Transverse colon (tissue), 4 donors: ENCODE results near the gene CDK14. TPM values are rescaled to one million over a fixed set of nuclear protein-coding genes. Genes with fewer than 3 reads are reported as not detected.

ENCODE experiments used
- DNase-seq: peaks from one replicate; pipeline ENCODE4 v3.0.0-alpha.2; 2019
- H3K27ac ChIP-seq, 4 donors: fragments of 200-600 bp; sonication (generic); 2 replicates each; pipeline ENCODE4 v1.5.1; 2016 to 2018; ENCODE audit warnings: inconsistent platforms in 4 of 4
- H3K27me3 ChIP-seq: fragments of 200-600 bp; sonication (generic); 2 replicates; pipeline ENCODE4 v1.5.1; 2017; ENCODE audit warnings: inconsistent platforms
- H3K36me3 ChIP-seq, 4 donors: fragments of 200-600 bp; sonication (generic); 2 replicates each; pipeline ENCODE4 v1.5.1; 2017 to 2019; ENCODE audit warnings: inconsistent platforms in 4 of 4
- H3K4me1 ChIP-seq, 4 donors: fragments of 200-600 bp; sonication (generic); 2 replicates each; pipeline ENCODE4 v1.5.1; 2017 to 2020; ENCODE audit warnings: inconsistent platforms in 4 of 4
- H3K4me3 ChIP-seq, 4 donors: fragments of 200-600 bp; sonication (generic); 1 replicate in 1 of 4; 2 replicates in 3 of 4; pipeline versions ENCODE4 v1.5.1 to v1.6.1; 2017 to 2019; ENCODE audit warnings: inconsistent platforms in 4 of 4
- H3K9me3 ChIP-seq, 2 donors: fragments of 200-600 bp; sonication (generic); 2 replicates each; pipeline ENCODE4 v1.5.1; 2017 to 2019; ENCODE audit warnings: inconsistent platforms in 2 of 2
- EP300 ChIP-seq: sonication (generic); formaldehyde crosslinking; IDR thresholded peaks from one replicate; pipeline ENCODE4 v1.6.1; 2017; ENCODE audit warnings: antibody characterized with exemption, low read depth
- POLR2A ChIP-seq: fragments of 450-650 bp; IDR thresholded peaks from one replicate; pipeline ENCODE4 v1.6.1; 2016; ENCODE audit warnings: antibody characterized with exemption, mild to moderate bottlenecking, moderate library complexity
- POLR2AphosphoS5 ChIP-seq, 3 donors: sonication (generic); formaldehyde crosslinking; IDR thresholded peaks; one replicate each; pipeline ENCODE4 v1.6.1; 2016; ENCODE audit warnings: antibody characterized with exemption in 3 of 3
- WGBS, 2 donors: methylation state at CpG; one replicate each; pipeline ENCODE4 v1.1.5; 2018; ENCODE audit warnings: low coverage in 1 of 2; 5-methylcytosine and 5-hydroxymethylcytosine counted together
- in situ Hi-C, 4 donors: fragments of 200-750 bp; cut with MboI; loops; one replicate each; pipeline versions ENCODE4 v1.15.0 to v1.15.1; 2017; ENCODE audit warnings: low sequenced_read_pairs in 3 of 4, low pct_ligation_motif_present in 1 of 4, low pct_unique_long_range_greater_than_20kb in 1 of 4
- intact Hi-C: fragments of 100-400 bp; cut with DNase I; formaldehyde crosslinking; loops from one replicate; pipeline ENCODE4 v1.15.1; 2023; ENCODE audit warnings: low total_unique reads
- total RNA-seq, 4 donors: library from RNA; depleted of rRNA; stranded (reverse); fragments of >200 nt; gene quantifications; one replicate each; pipeline ENCODE4 v1.1.0, GENCODE V29; 2016
- TF ChIP-seq, protein P1 (sequence below), 5 experiments: fragments of 200-600 bp in 3 of 5; fragments of 450-650 bp in 2 of 5; sonication (generic) in 3 of 5; IDR thresholded peaks; 1 replicate in 2 of 5; 2 replicates in 3 of 5; pipeline ENCODE4 v1.5.1; 2016 to 2017; ENCODE audit warnings: antibody characterized with exemption in 5 of 5, inconsistent platforms in 3 of 5, mild to moderate bottlenecking in 2 of 5, moderate library complexity in 1 of 5

CDK14 gene
- total RNA-seq, 4 donors from 2014 or later: 0.40 to 15.4 (median 4.8) TPM

DNA sequence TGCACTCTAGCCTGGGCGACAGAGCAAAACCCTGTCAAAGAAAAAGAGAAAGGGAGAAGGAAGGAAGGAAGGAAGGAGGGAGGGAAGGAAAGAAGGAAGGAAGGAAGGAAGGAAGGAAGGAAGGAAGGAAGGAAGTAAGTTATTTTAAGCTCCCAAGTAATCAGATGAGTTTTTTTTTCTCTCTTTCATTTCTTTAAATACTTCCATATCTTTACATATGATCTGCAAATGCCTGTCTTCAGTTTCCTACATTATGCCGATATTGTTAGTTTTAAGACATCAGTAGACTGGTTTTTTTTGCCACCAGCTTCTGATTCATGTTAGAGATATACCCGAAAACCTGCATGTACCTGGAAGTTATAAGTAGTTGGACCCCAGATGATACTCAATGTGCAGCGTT, 495.5 kb downstream of the CDK14 start:
- 88 to 95% methylated on average over 4 of the region's 4 CpGs for WGBS, 2 donors
- no peaks in the 10 kb centered on the region for H3K36me3 ChIP-seq
- no peak for DNase-seq
- H3K4me3 ChIP-seq: no peak overlapping the region
- intact Hi-C loops (no loop called here), in situ Hi-C loops (loop anchor here in 2 of 4 donors (25.0 kb wide), 2 partner anchors 546 to 696 kb away; no protein-coding TSS in a partner anchor)
- no peak overlapping the region for H3K27ac ChIP-seq
- H3K9me3 ChIP-seq: no peaks in the 10 kb centered on the region
- no peaks in the 10 kb centered on the region for H3K4me1 ChIP-seq
- no peaks in the 10 kb centered on the region for H3K27me3 ChIP-seq
- no peak for TF ChIP-seq EP300
- TF ChIP-seq POLR2AphosphoS5 (IDR thresholded peaks at IDR 0.05): no peak
- TF ChIP-seq POLR2A: no peak
- TF ChIP-seq, protein P1, sequence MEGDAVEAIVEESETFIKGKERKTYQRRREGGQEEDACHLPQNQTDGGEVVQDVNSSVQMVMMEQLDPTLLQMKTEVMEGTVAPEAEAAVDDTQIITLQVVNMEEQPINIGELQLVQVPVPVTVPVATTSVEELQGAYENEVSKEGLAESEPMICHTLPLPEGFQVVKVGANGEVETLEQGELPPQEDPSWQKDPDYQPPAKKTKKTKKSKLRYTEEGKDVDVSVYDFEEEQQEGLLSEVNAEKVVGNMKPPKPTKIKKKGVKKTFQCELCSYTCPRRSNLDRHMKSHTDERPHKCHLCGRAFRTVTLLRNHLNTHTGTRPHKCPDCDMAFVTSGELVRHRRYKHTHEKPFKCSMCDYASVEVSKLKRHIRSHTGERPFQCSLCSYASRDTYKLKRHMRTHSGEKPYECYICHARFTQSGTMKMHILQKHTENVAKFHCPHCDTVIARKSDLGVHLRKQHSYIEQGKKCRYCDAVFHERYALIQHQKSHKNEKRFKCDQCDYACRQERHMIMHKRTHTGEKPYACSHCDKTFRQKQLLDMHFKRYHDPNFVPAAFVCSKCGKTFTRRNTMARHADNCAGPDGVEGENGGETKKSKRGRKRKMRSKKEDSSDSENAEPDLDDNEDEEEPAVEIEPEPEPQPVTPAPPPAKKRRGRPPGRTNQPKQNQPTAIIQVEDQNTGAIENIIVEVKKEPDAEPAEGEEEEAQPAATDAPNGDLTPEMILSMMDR (IDR thresholded peaks at IDR 0.05): no peak

DNA sequence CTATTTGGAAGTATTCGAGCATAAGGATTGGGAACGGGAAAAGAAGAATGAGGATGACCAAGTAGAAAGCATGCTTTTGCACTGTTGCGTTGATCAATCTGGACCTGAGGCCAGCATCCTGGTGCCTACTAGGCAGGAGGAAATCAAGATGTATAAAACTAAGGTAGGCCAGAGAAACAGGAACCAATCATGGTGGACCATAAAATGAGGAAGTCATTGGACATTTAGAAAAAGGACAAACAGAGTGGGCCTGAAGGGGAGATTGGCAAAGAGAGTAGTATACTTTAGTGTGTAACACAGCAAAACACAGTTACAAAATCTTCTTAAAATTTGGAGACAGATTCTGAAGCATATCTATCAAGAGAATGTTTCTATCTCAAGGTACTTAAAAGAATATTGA, 497.1 kb downstream of the CDK14 start:
- in situ Hi-C loops (loop anchor here in 2 of 4 donors (25.0 kb wide), 2 partner anchors 544 to 694 kb away; no protein-coding TSS in a partner anchor), intact Hi-C loops (no loop called here)
- H3K27me3 ChIP-seq: no peaks in the 10 kb centered on the region
- 97 to 100% methylated on average over 2 to 3 of the region's 3 CpGs for WGBS, 2 donors
- no peak for TF ChIP-seq EP300
- TF ChIP-seq, protein P1 (IDR thresholded peaks at IDR 0.05): no peak
- no peak for TF ChIP-seq POLR2A
- no peak for TF ChIP-seq POLR2AphosphoS5 (IDR thresholded peaks at IDR 0.05)
- H3K4me3 ChIP-seq: no peak overlapping the region
- H3K9me3 ChIP-seq: no peaks in the 10 kb centered on the region
- H3K27ac ChIP-seq: no peak overlapping the region
- H3K36me3 ChIP-seq: no peaks in the 10 kb centered on the region
- no peaks in the 10 kb centered on the region for H3K4me1 ChIP-seq
- DNase-seq: no peak

DNA sequence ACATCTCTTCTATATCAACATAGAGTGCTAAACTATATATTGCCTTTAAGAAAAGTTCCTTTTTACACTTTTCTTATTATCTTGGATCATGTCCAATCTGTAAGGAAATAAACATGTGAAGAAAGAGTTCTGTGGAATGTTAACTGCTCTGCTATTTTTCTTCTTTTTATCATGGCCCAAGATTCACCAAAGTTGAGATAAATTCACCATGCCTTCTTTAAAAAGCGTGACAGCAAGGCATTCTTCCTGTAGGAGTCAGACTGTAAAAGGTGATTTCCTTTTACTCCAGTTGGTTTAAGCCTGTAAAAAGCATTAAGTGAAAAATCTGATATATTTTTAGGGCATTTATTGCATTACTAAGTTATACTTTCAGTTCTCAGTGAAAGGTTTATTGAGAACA, 502.4 kb downstream of the CDK14 start:
- Histone ChIP-seq H3K4me1 (no peaks in the 10 kb centered on the region), H3K36me3 (no peaks in the 10 kb centered on the region), H3K27me3 (no peaks in the 10 kb centered on the region), H3K27ac (no peak overlapping the region), H3K4me3 (no peak overlapping the region), H3K9me3 (no peaks in the 10 kb centered on the region)
- intact Hi-C loops: no loop called here
- in situ Hi-C loops: loop anchor here in 2 of 4 donors (25.0 kb wide), 2 partner anchors 539 to 689 kb away; no protein-coding TSS in a partner anchor
- WGBS, 2 donors: 75 to 95% methylated on average over 1 of the region's 1 CpG
- DNase-seq: no peak
- no peak for TF ChIP-seq EP300
- no peak for TF ChIP-seq POLR2AphosphoS5 (IDR thresholded peaks at IDR 0.05)
- no peak for TF ChIP-seq POLR2A

DNA sequence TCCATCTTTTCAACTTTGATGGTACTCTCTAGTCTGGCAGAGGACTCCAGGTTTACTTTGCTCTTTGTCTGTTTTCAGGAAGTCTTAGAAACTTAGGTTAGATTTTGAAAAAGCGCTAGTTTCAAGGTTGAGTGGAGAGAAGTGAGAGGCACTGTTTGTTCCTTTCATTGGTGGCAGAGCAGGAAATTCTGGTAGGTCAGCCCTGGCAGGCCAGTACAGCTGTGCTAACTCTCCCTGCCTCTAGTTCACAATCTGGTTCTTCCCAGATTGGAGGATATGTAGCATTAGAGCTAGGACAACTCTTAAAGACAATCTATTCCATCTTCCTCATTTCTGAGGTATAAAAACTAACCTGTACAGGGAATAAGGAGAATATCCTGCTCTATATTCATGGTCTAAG, 507.2 kb downstream of the CDK14 start:
- in situ Hi-C loops (no loop called here), intact Hi-C loops (no loop called here)
- Histone ChIP-seq H3K4me3 (no peak overlapping the region), H3K27me3 (no peaks in the 10 kb centered on the region), H3K27ac (no peak overlapping the region), H3K9me3 (no peaks in the 10 kb centered on the region), H3K4me1 (no peaks in the 10 kb centered on the region), H3K36me3 (no peaks in the 10 kb centered on the region)
- 75 to 100% methylated on average over 1 of the region's 1 CpG for WGBS, 2 donors
- TF ChIP-seq, protein P1 (IDR thresholded peaks at IDR 0.05): no peak
- TF ChIP-seq POLR2A: no peak
- DNase-seq: no peak

DNA sequence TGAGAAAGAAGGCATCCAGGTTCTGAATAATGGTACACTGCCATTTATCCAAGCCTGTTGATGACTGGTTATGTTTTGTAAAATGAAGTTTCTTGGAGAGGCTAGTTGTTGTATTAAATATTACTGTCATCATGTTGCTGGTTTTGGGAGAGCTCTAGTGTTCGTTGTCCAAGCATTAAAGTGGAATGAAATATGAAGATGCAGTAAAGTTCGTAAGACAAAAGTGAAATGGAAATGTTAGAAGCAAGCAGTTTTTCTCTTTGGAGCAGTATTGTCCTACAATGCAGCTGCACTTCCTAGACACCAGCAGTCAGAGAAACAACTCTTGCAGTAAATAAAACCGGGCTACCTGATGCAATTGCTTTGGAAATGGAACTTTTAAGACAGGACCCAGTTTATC, 511.3 kb downstream of the CDK14 start:
- WGBS, 2 donors: 65 to 80% methylated on average over 3 of the region's 3 CpGs
- Histone ChIP-seq H3K36me3 (no peaks in the 10 kb centered on the region), H3K4me3 (no peak overlapping the region), H3K27me3 (no peaks in the 10 kb centered on the region), H3K4me1 (no peaks in the 10 kb centered on the region), H3K27ac (no peak overlapping the region), H3K9me3 (no peaks in the 10 kb centered on the region)
- DNase-seq: no peak
- intact Hi-C loops: no loop called here
- TF ChIP-seq POLR2A (no peak), POLR2AphosphoS5 (IDR thresholded peaks at IDR 0.05) (no peak), EP300 (no peak)
- TF ChIP-seq, protein P1 (IDR thresholded peaks at IDR 0.05): no peak
- in situ Hi-C loops: no loop called here
